ENCODE results near the gene PSMB5. TPM values are rescaled to one million over a fixed set of nuclear protein-coding genes. Genes with fewer than 3 reads are reported as not detected.
A peak's percentile ranks its signal among the peaks of the same experiment; 100 is the strongest.

The PSMB5 gene
- total RNA-seq, 1 donor from 2014 or later = 177 TPM

- no peak for DNase-seq (ENCODE audit: extremely low spot score, unreplicated experiment)
- no peak for TF ChIP-seq CTCF (conservative IDR thresholded peaks at IDR 0.05)
- Mint-ChIP-seq H3K9me3 (no peaks in the 10 kb centered on the region), H3K4me3 (peak overlapping the region; percentile 10), H3K27ac (peak overlapping the region; percentile 1), H3K27me3 (no peaks in the 10 kb centered on the region), H3K4me1 (ENCODE audit: unreplicated experiment) (peaks cover 50% of the 10 kb centered on the region), H3K36me3 (peaks cover 33% of the 10 kb centered on the region)
Observed at GRCh38 chr14:23025151-23025814, 9.4 kb downstream of the PSMB5 start.

DNA sequence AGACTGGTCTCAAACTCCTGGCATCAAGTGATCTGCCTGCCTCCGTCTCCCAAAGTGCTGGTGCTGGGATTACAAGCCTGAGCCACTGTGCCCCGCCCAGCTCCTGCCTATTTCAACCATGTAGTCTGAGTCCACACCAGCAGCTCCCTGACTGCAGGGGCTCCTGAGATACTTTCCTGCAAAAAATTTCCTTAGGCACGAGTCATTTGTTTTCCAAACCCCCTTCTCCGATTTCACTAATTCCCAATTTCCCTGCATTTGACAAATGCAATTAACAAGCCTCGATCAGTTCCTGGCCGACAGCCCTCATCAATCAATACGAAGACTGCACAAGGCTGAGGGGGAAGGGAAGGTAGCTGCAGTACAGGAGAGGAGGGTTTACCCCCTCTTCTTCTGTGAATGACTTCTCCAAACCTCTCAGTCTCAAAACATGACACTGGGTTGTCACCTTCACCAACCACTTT is 10.1 kb downstream of the PSMB5 start:
- DNase-seq (ENCODE audit: extremely low spot score, unreplicated experiment) = no peak
- no peak overlapping the region for H3K4me3 Mint-ChIP-seq
- no peaks in the 10 kb centered on the region for H3K9me3 Mint-ChIP-seq
- no peaks in the 10 kb centered on the region for H3K27me3 Mint-ChIP-seq
- no peak for TF ChIP-seq CTCF (conservative IDR thresholded peaks at IDR 0.05)
- peaks cover 50% of the 10 kb centered on the region for H3K4me1 Mint-ChIP-seq (ENCODE audit: unreplicated experiment)
- peak overlapping the region; percentile 1 for H3K27ac Mint-ChIP-seq
- H3K36me3 Mint-ChIP-seq = peaks cover 33% of the 10 kb centered on the region

- DNase-seq (ENCODE audit: extremely low spot score, unreplicated experiment) = no peak
- Mint-ChIP-seq H3K4me3 (no peak overlapping the region), H3K4me1 (ENCODE audit: unreplicated experiment) (peaks cover 50% of the 10 kb centered on the region), H3K27ac (no peak overlapping the region), H3K36me3 (peaks cover 26% of the 10 kb centered on the region), H3K27me3 (no peaks in the 10 kb centered on the region), H3K9me3 (no peaks in the 10 kb centered on the region)
- no peak for TF ChIP-seq CTCF (conservative IDR thresholded peaks at IDR 0.05)
Observed at GRCh38 chr14:23023795-23024152, 10.9 kb downstream of the PSMB5 start.

DNA sequence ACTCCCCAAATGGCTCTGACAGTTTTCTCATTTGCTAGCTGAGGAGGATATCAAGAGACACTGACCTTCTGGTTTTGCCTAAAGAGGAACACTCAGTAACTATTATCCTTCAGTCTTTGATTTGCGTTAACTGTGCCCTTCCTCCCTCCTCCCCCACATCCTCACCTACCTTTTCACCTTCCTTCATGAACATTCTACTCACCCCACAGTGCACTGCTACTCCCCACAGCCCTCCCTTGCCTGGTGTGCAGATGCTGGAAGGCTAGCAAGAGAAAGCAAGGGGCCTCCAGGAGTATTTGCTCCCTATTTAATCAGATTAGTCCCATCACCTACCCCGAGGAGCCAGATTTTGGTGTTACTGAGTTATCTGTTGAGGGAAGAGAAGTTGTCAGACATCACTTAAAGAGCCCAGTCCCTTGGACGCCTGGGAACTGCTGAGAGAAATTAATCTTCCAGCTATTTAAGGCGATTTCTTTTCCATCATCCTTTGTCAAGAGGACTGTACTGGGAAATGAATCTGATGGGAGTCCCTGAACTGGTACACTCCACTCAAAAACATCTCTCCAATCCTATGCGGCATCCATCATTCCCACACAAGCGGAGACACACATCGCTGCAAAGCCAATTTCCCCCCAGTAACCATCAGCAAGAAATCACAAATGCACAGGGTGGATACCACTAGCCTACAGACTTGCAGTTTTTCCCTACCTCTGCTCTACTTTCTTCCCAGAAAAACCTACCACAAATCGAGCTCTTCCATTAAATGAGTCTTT is 11.5 kb downstream of the PSMB5 start:
- no peak for TF ChIP-seq CTCF (conservative IDR thresholded peaks at IDR 0.05)
- Mint-ChIP-seq H3K4me3 (no peak overlapping the region), H3K27me3 (no peaks in the 10 kb centered on the region), H3K9me3 (no peaks in the 10 kb centered on the region), H3K27ac (no peak overlapping the region), H3K36me3 (peaks cover 24% of the 10 kb centered on the region), H3K4me1 (ENCODE audit: unreplicated experiment) (peaks cover 50% of the 10 kb centered on the region)
- DNase-seq (ENCODE audit: extremely low spot score, unreplicated experiment) = no peak

DNA sequence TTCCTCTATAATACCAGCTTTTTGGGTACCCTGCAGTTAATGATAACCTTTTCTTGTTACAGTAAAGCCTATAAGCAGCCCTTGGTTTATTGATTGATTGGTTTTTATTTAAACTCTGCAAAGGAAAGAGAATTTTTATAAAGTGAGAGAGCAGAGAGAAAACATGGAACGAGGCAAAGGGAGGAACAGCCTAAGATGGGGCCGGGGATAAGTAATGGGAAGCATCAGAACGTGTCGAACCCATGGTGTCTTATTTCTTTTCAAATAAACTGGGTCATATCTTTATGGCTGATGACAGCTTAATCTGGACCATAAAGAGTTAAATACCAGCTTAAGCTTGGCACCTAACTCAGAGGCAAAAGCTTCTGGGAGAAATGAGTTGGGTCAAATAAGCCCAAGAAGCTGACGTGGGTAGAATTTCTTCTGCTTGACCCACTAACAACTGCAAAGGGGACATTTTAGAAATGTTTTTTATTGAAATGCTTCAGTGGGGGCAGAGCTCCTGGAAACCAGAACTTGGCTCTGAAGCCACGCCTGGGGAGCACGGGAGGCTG is 12.7 kb downstream of the PSMB5 start:
- no peak overlapping the region for H3K27ac Mint-ChIP-seq
- H3K27me3 Mint-ChIP-seq = no peaks in the 10 kb centered on the region
- no peak overlapping the region for H3K4me3 Mint-ChIP-seq
- H3K4me1 Mint-ChIP-seq (ENCODE audit: unreplicated experiment) = peaks cover 47% of the 10 kb centered on the region
- no peak for TF ChIP-seq CTCF (conservative IDR thresholded peaks at IDR 0.05)
- H3K36me3 Mint-ChIP-seq = peaks cover 19% of the 10 kb centered on the region
- H3K9me3 Mint-ChIP-seq = no peaks in the 10 kb centered on the region
- DNase-seq (ENCODE audit: extremely low spot score, unreplicated experiment) = no peak

All from type B pancreatic cell (in vitro differentiated cells).